A673 (cell line): ENCODE results near the gene MCRIP1. TPM values are rescaled to one million over a fixed set of nuclear protein-coding genes. Genes with fewer than 3 reads are reported as not detected.

ENCODE experiments used
- BruUV-seq: library from RNA; stranded (reverse); fragments of 400-500 nt; replicated peaks from 2 replicates; lab custom pipeline; 2021; lab: Mats Ljungman, UMichigan
- CTCF ChIA-PET: fragments of 300-600 bp; sonication (Branson Sonifier 250); formaldehyde crosslinking; loops from one replicate; lab custom pipeline; 2022; ENCODE audit warnings: antibody characterized with exemption; lab: Charles Lee
- POLR2A ChIA-PET: fragments of 300-600 bp; sonication (Branson Sonifier 250); formaldehyde crosslinking; loops from one replicate; lab custom pipeline; 2022; ENCODE audit warnings: antibody characterized with exemption; ENCODE audit not compliant: low non-redundant PET; lab: Charles Lee
- DNase-seq: peaks from one replicate; pipeline ENCODE4 v3.0.0-alpha.2; 2015; ENCODE audit warnings: low spot score
- H3K27ac ChIP-seq: fragments of 200-600 bp; sonication (generic); 2 replicates; pipeline ENCODE4 v1.5.1; 2016; ENCODE audit warnings: mixed run types, low read depth, mild to moderate bottlenecking, mixed read lengths, antibody characterized with exemption, low read length; ENCODE audit not compliant: poor library complexity, severe bottlenecking
- H3K27me3 ChIP-seq: fragments of 200-600 bp; sonication (generic); replicated peaks from 2 replicates; pipeline ENCODE4 v1.6.1; 2017; ENCODE audit warnings: mixed run types, low read depth, mild to moderate bottlenecking, mixed read lengths, antibody characterized with exemption, low read length; ENCODE audit not compliant: insufficient read depth, poor library complexity
- H3K36me3 ChIP-seq: fragments of 200-600 bp; sonication (generic); 2 replicates; pipeline ENCODE4 v1.6.1; 2016; ENCODE audit warnings: mixed run types, mild to moderate bottlenecking, mixed read lengths, antibody characterized with exemption, low read length; ENCODE audit not compliant: insufficient read depth, poor library complexity, severe bottlenecking
- H3K4me1 ChIP-seq: fragments of 200-600 bp; sonication (generic); 2 replicates; pipeline ENCODE4 v1.6.1; 2017; ENCODE audit warnings: mixed run types, mild to moderate bottlenecking, mixed read lengths, antibody characterized with exemption, low read length; ENCODE audit not compliant: insufficient read depth, poor library complexity, severe bottlenecking
- H3K4me3 ChIP-seq: fragments of 200-600 bp; sonication (generic); 2 replicates; pipeline ENCODE4 v1.5.1; 2016; ENCODE audit warnings: low read depth, mixed run types, mild to moderate bottlenecking, mixed read lengths, low read length; ENCODE audit not compliant: poor library complexity, severe bottlenecking
- H3K9me3 ChIP-seq: fragments of 200-600 bp; sonication (generic); 2 replicates; pipeline ENCODE4 v1.6.1; 2016; ENCODE audit warnings: mixed run types, low read depth, mild to moderate bottlenecking, mixed read lengths, antibody characterized with exemption, low read length; ENCODE audit not compliant: poor library complexity, severe bottlenecking
- CTCF ChIP-seq: fragments of 300-800, 200-600 bp; sonication (generic); conservative IDR thresholded peaks from 2 replicates; pipeline ENCODE4 v1.5.1; 2017; ENCODE audit warnings: low read depth, mild to moderate bottlenecking, antibody characterized with exemption, low read length, moderate library complexity, mixed read lengths
- EZH2 ChIP-seq: fragments of 200-600 bp; sonication (generic); IDR thresholded peaks from 2 replicates; pipeline ENCODE4 v1.6.1; 2017; ENCODE audit warnings: borderline replicate concordance, low read depth, mild to moderate bottlenecking, mixed read lengths, antibody characterized with exemption, low read length; ENCODE audit not compliant: poor library complexity, severe bottlenecking
- intact Hi-C: fragments of 100-400 bp; cut with micrococcal nuclease; formaldehyde crosslinking; loops from one replicate; pipeline ENCODE4 v1.10.0; 2022; ENCODE audit not compliant: unreplicated experiment
- total RNA-seq: library from RNA; stranded (reverse); gene quantifications from 2 replicates; pipeline ENCODE4 v1.2.3, GENCODE V29; 2021

Gene MCRIP1
- total RNA-seq, 1 experiment from 2014 or later, result 126 TPM

- BruUV-seq, result no TSS peak
- peaks cover 55% of the 10 kb centered on the region for H3K36me3 ChIP-seq
Measured at GRCh38 chr17:81843713-81844326, 10.7 kb upstream of the MCRIP1 start.

GRCh38 chr17:81842725-81843504, 9.8 kb upstream of the MCRIP1 start:
- POLR2A ChIA-PET, result no interaction called here
- intact Hi-C loops, result no loop called here

More at GRCh38 chr17:81843713-81844326, 10.7 kb upstream of the MCRIP1 start:
- H3K9me3 ChIP-seq, result no peaks in the 10 kb centered on the region
- intact Hi-C loops, result no loop called here
- TF ChIP-seq EZH2 (no peak), CTCF (no peak)
- no peaks in the 10 kb centered on the region for H3K4me1 ChIP-seq
- no peaks in the 10 kb centered on the region for H3K27me3 ChIP-seq
- no peak overlapping the region for H3K4me3 ChIP-seq
- no peak overlapping the region for H3K27ac ChIP-seq
- ChIA-PET POLR2A (no interaction called here), CTCF (no interaction called here)
- no peak for DNase-seq

DNA sequence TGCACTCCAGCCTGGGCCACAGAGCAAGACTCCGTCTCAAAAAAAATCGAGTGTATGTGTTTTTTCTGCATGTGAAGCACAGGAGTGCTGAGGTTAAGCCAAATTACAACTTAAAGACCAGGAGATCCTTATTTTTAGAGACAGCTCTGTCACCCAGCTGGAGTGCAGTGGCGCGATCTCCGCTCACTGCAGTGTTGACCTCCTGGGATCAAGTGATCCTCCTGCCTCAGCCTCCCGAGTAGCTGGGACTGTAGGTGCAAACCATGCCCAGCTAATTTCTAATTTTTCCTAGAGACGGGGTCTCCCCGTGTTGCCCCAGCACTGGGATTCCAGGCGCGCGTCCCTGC, 9.3 kb upstream of the MCRIP1 start:
- POLR2A ChIA-PET, result no interaction called here

More at GRCh38 chr17:81842725-81843504, 9.8 kb upstream of the MCRIP1 start:
- no peaks in the 10 kb centered on the region for H3K9me3 ChIP-seq
- no peak overlapping the region for H3K27ac ChIP-seq
- H3K4me3 ChIP-seq, result no peak overlapping the region
- no peak for DNase-seq
- no peaks in the 10 kb centered on the region for H3K27me3 ChIP-seq
- no peak for TF ChIP-seq CTCF
- TF ChIP-seq EZH2, result no peak
- peaks cover 49% of the 10 kb centered on the region for H3K36me3 ChIP-seq
- CTCF ChIA-PET, result no interaction called here
- BruUV-seq, result no TSS peak
- H3K4me1 ChIP-seq, result no peaks in the 10 kb centered on the region

More for the DNA sequence above, 9.3 kb upstream of the MCRIP1 start:
- no peak for TF ChIP-seq EZH2
- TF ChIP-seq CTCF, result no peak
- CTCF ChIA-PET, result no interaction called here
- DNase-seq, result no peak
- Histone ChIP-seq H3K36me3 (peaks cover 46% of the 10 kb centered on the region), H3K27ac (no peak overlapping the region), H3K4me1 (no peaks in the 10 kb centered on the region), H3K4me3 (no peak overlapping the region), H3K27me3 (no peaks in the 10 kb centered on the region), H3K9me3 (no peaks in the 10 kb centered on the region)
- no TSS peak for BruUV-seq
- intact Hi-C loops, result no loop called here
